ENCODE measurements around the gene SPTSSA.

The SPTSSA gene

GRCh38 chr14:34450958-34451357, 11.1 kb downstream of the SPTSSA start:
- H3K4me3 ChIP-seq (ENCODE audit: insufficient read depth, low read length, poor library complexity, severe bottlenecking): no peak overlapping the region
- H3K9me2 ChIP-seq (replicated peaks; ENCODE audit: insufficient read depth, low read length): no peaks in the 10 kb centered on the region
- H2AFZ ChIP-seq (ENCODE audit: low read depth, low read length, severe bottlenecking): no peak overlapping the region
- no peak overlapping the region for H3K27ac ChIP-seq (ENCODE audit: low read depth, low read length)
- no peaks in the 10 kb centered on the region for H3K9me3 ChIP-seq (ENCODE audit: insufficient read depth, low read length)
- TF ChIP-seq CTCF (IDR thresholded peaks at IDR 0.05; ENCODE audit: insufficient read depth, low read length, poor library complexity, severe bottlenecking) (no peak), EZH2phosphoT487 (conservative IDR thresholded peaks at IDR 0.05; ENCODE audit: low read length) (no peak)
- H3F3A ChIP-seq (ENCODE audit: insufficient read depth): no peaks in the 10 kb centered on the region
- H3K36me3 ChIP-seq (ENCODE audit: low read length): no peaks in the 10 kb centered on the region
- H4K20me1 ChIP-seq (ENCODE audit: low read depth, low read length): no peaks in the 10 kb centered on the region
- peaks cover 52% of the 10 kb centered on the region; the same call in 1 of the 2 replicates for H3K79me2 ChIP-seq (ENCODE audit: insufficient read depth, low read length)
- H3K9ac ChIP-seq (ENCODE audit: low read length): no peak overlapping the region
- H3K27me3 ChIP-seq (ENCODE audit: low read length): no peaks in the 10 kb centered on the region
- no peak overlapping the region for H3K4me2 ChIP-seq (ENCODE audit: low read depth, low read length, poor library complexity, severe bottlenecking)

GRCh38 chr14:34450542-34450915, 11.5 kb downstream of the SPTSSA start:
- Histone ChIP-seq H2AFZ (ENCODE audit: low read depth, low read length, severe bottlenecking) (no peak overlapping the region), H3K4me2 (ENCODE audit: low read depth, low read length, poor library complexity, severe bottlenecking) (no peak overlapping the region), H3K9me2 (replicated peaks; ENCODE audit: insufficient read depth, low read length) (no peaks in the 10 kb centered on the region), H3K9ac (ENCODE audit: low read length) (no peak overlapping the region), H3K9me3 (ENCODE audit: insufficient read depth, low read length) (no peaks in the 10 kb centered on the region), H3K27me3 (ENCODE audit: low read length) (no peaks in the 10 kb centered on the region), H3K36me3 (ENCODE audit: low read length) (no peaks in the 10 kb centered on the region), H4K20me1 (ENCODE audit: low read depth, low read length) (no peaks in the 10 kb centered on the region), H3K4me3 (ENCODE audit: insufficient read depth, low read length, poor library complexity, severe bottlenecking) (no peak overlapping the region), H3K79me2 (ENCODE audit: insufficient read depth, low read length) (peaks cover 56% of the 10 kb centered on the region; the same call in 1 of the 2 replicates), H3F3A (ENCODE audit: insufficient read depth) (no peaks in the 10 kb centered on the region), H3K27ac (ENCODE audit: low read depth, low read length) (no peak overlapping the region)
- no peak for TF ChIP-seq CTCF (IDR thresholded peaks at IDR 0.05; ENCODE audit: insufficient read depth, low read length, poor library complexity, severe bottlenecking)
- TF ChIP-seq EZH2phosphoT487 (conservative IDR thresholded peaks at IDR 0.05; ENCODE audit: low read length): no peak

- Histone ChIP-seq H3K27me3 (ENCODE audit: low read length) (no peaks in the 10 kb centered on the region), H4K20me1 (ENCODE audit: low read depth, low read length) (no peaks in the 10 kb centered on the region), H3K9me3 (ENCODE audit: insufficient read depth, low read length) (no peaks in the 10 kb centered on the region), H3F3A (ENCODE audit: insufficient read depth) (no peaks in the 10 kb centered on the region), H3K9me2 (replicated peaks; ENCODE audit: insufficient read depth, low read length) (no peaks in the 10 kb centered on the region), H3K79me2 (ENCODE audit: insufficient read depth, low read length) (peaks cover 56% of the 10 kb centered on the region; the same call in 1 of the 2 replicates), H2AFZ (ENCODE audit: low read depth, low read length, severe bottlenecking) (no peak overlapping the region), H3K4me3 (ENCODE audit: insufficient read depth, low read length, poor library complexity, severe bottlenecking) (no peak overlapping the region), H3K27ac (ENCODE audit: low read depth, low read length) (no peak overlapping the region), H3K36me3 (ENCODE audit: low read length) (no peaks in the 10 kb centered on the region), H3K4me2 (ENCODE audit: low read depth, low read length, poor library complexity, severe bottlenecking) (no peak overlapping the region), H3K9ac (ENCODE audit: low read length) (no peak overlapping the region)
- TF ChIP-seq EZH2phosphoT487 (conservative IDR thresholded peaks at IDR 0.05; ENCODE audit: low read length): no peak
- no peak for TF ChIP-seq CTCF (IDR thresholded peaks at IDR 0.05; ENCODE audit: insufficient read depth, low read length, poor library complexity, severe bottlenecking)
These were observed 12.1 kb downstream of the SPTSSA start for GRCh38 chr14:34449819-34450541.
